Right cardiac atrium (tissue), 5 donors: Measurements from ENCODE around the gene IFNA4. TPM values are rescaled to one million over a fixed set of nuclear protein-coding genes. Genes with fewer than 3 reads are reported as not detected.
"Not testable (repeated sequence)": the region's sequence is repeated elsewhere in the genome, so short reads cannot be mapped to it uniquely, and the experiment has no call there.

Experiments
- ATAC-seq, 2 donors: fragments of 200-7000 bp; cut with Tn5 transposase; one replicate each; pipeline versions ENCODE4 v1.8.0 to v1.9.1; 2020; ENCODE audit warnings: moderate library complexity in 2 of 2, mild to moderate bottlenecking in 1 of 2
- DNase-seq, 3 donors: peaks; one replicate each; pipeline ENCODE4 v3.0.0-alpha.2; 2020
- H3K27ac ChIP-seq: one replicate; pipeline ENCODE4 v1.5.1; 2013; ENCODE audit warnings: mild to moderate bottlenecking, low read length, control low read depth, moderate library complexity
- H3K27me3 ChIP-seq: one replicate; pipeline ENCODE4 v1.6.1; 2013; ENCODE audit not compliant: control insufficient read depth, insufficient read depth
- H3K4me1 ChIP-seq: one replicate; pipeline ENCODE4 v1.6.1; 2013; ENCODE audit warnings: low read length; ENCODE audit not compliant: control insufficient read depth, insufficient read depth
- H3K4me3 ChIP-seq: one replicate; pipeline ENCODE4 v1.5.1; 2013; ENCODE audit warnings: low read length, control low read depth
- H3K9me3 ChIP-seq: one replicate; pipeline ENCODE4 v1.6.1; 2013; ENCODE audit warnings: low read length; ENCODE audit not compliant: control insufficient read depth
- WGBS: extraction: QIAGEN DNeasy Blood & Tissue Kit; methylation state at CpG from one replicate; pipeline ENCODE4 v1.1.7; 2013; 5-methylcytosine and 5-hydroxymethylcytosine counted together
- intact Hi-C, 4 donors: fragments of 100-400 bp; cut with DNase I; formaldehyde crosslinking; loops; one replicate each; pipeline versions ENCODE4 v1.11.0 to v1.14.0; 2022 to 2023
- polyA plus RNA-seq: library from polyadenylated mRNA; stranded (reverse); fragments of 200-250 nt; gene quantifications from one replicate; pipeline ENCODE4 v1.2.3, GENCODE V29; 2013
- total RNA-seq, 4 donors: library from RNA; stranded (reverse); fragmentation: NEBNext Ultra II Directional; extraction: Animal tissue kit (Norgen Biotek cat#: 25700); gene quantifications; one replicate each; pipeline ENCODE4 v1.2.1, GENCODE V29; 2021
- donor health status: healthy with polysubstance abuse.
- donor health status: DM: no; HTN: yes; CAD: no.
- donor health status: DM: no; HTN: no; CAD: no.
- donor health status: DM: no; HTN: yes; CAD: no; lungs with severe emphysema.
- donor health status: DM: yes; HTN: yes; CAD: no.

The IFNA4 gene
- total and polyA plus RNA-seq, 5 donors, result not detected

DNA sequence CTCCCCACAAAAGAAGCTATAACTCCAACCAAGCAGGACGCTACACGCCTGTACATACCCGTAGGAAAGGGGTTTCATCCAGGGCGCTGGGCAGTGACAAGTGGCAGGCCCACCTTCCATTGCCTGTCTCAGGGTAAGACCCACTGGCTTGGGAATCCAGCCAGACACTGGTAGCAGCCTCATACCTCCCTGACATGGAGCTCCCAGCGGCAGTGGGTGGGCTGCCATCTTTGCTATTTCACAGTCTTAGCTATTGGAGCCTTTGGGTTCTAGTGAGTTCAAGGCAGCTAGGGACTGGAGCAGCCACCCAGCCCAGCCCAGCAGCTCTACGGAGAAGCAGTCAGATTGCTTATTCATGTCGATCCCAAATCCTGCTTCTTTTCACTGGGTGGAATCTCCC lies 22.9 kb upstream of the IFNA4 start:
- ATAC-seq, result no peak
- Histone ChIP-seq H3K9me3 (no peaks in the 10 kb centered on the region), H3K4me3 (no peak overlapping the region), H3K27ac (no peak overlapping the region), H3K4me1 (no peaks in the 10 kb centered on the region), H3K27me3 (no peaks in the 10 kb centered on the region)
- 89% methylated on average over 7 of the region's 7 CpGs for WGBS
- intact Hi-C loops, result no loop called here
- DNase-seq, result no peak

DNA sequence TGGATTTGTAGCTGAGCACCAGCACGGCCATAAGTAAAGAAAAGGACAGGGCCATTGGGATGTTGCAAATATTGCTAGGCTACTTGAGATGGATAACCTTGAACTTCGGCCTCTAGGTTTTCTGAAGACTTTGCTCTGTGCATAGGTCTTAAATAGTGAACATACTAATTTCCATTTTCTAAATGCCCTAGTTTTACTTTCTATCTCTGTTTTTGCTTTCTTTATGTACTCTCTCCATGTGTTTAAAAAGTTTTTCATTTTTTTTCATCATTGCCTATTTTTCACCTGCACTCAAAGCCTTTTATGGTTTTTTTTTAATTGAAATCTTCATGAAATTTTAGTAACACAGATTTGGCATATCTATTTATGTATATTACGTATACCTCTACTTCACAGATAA lies 19.7 kb upstream of the IFNA4 start, which contains the start of gene IFNA10:
Gene IFNA10 (minus strand): TSS at position 101 of the 400 bp plus-strand sequence. CDS start 46 bp downstream, at position 55.
- DNase-seq, H3K27ac ChIP-seq, H3K9me3 ChIP-seq, intact Hi-C loops, ATAC-seq, H3K4me1 ChIP-seq, H3K27me3 ChIP-seq, H3K4me3 ChIP-seq: not testable (repeated sequence)
- WGBS, result 81% methylated on average over 3 of the region's 3 CpGs

DNA sequence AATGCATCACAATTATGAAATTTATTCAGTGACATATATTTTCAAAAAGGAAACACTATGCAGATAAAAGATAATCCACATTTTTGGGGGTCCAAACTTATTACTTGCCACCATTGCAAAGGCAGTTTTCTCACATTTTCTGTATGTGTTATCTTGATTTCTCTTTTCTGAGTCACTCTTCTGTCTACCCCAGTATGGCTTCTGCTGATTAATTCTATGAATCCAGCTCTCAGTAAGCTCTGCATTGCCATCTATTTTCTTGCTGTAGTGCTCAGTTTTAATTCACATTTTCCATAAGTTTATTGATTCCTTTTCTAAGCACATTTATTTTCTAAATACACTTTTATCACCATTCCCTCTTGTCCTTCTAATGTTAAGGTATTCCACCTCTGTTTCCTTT lies 17.8 kb upstream of the IFNA4 start:
- H3K4me1 ChIP-seq, result no peaks in the 10 kb centered on the region
- ATAC-seq, result no peak
- no peak overlapping the region for H3K27ac ChIP-seq
- DNase-seq, result no peak
- no peak overlapping the region for H3K4me3 ChIP-seq
- H3K9me3 ChIP-seq, result no peaks in the 10 kb centered on the region
- H3K27me3 ChIP-seq, result no peaks in the 10 kb centered on the region
- intact Hi-C loops, result no loop called here

DNA sequence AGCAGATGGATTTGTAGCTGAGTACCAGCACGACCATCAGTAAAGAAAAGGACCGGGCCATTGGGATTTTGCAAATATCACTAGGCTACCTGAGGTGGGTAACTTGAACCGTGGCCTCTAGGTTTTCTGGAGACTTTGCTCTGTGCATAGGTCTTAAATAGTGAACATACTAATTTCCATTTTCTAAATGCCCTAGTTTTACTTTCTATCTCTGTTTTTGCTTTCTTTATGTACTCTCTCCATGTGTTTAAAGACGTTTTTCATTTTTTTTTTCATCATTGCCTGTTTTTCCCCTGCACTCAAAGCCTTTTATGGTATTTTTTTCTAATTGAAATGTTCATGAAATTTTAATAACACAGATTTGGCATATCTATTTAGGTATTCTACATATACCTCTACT lies 14.7 kb upstream of the IFNA4 start, which contains the start of gene IFNA7:
Gene IFNA7 (minus strand): TSS at position 101 of the 400 bp plus-strand sequence. CDS start 40 bp downstream, at position 61.
- H3K9me3 ChIP-seq, ATAC-seq, H3K27ac ChIP-seq, H3K27me3 ChIP-seq, H3K4me3 ChIP-seq, DNase-seq, intact Hi-C loops, H3K4me1 ChIP-seq: not testable (repeated sequence)
- 67% methylated on average over 4 of the region's 4 CpGs for WGBS

DNA sequence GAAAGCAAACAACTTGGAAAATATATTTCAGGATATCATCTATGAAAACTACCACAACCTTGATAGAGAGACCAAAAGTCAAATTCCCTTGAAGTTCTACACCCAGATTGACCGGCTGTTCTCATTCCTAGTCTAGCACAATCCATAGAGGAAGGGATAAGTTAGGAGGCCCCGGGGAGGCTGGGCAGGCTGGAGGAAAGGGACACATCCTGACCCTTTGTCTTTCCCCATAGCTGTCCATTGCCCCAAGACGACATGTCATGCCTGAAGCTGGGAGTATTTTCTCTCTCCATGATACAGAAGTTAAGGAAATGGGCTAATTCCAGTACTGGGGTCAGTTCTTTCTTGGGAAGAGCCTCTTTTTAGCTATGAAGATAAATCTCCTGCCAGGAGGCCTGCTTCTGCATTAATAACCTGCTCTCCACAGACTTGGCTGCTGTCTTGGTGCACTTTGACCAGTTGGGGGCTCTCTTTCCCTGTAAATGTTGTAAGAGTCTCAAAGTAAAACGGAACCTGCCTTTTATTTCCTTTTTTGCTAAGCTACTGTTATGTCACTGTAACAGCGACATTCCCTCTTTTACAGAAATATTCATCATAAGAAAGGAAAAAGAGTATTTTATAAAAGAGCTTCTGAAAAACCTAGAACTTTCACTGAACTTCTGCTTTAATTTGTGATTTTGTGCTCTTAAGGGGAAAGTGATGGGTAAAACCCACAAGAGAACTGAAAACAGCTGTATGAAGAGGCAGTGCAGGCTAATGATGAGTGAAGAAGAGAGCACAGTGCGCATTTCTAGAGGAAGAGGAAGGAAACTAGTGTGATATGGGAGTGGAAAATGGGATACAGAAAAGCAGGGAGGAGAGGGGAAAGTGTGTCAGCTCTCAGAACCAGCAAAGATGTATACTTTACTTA lies 7.7 kb upstream of the IFNA4 start:
- H3K27ac ChIP-seq, H3K4me3 ChIP-seq, DNase-seq, H3K27me3 ChIP-seq, H3K4me1 ChIP-seq, intact Hi-C loops, H3K9me3 ChIP-seq: not testable (repeated sequence)
- ATAC-seq, result peak; percentile 72 to 73
- 32% methylated on average over 6 of the region's 6 CpGs for WGBS

DNA sequence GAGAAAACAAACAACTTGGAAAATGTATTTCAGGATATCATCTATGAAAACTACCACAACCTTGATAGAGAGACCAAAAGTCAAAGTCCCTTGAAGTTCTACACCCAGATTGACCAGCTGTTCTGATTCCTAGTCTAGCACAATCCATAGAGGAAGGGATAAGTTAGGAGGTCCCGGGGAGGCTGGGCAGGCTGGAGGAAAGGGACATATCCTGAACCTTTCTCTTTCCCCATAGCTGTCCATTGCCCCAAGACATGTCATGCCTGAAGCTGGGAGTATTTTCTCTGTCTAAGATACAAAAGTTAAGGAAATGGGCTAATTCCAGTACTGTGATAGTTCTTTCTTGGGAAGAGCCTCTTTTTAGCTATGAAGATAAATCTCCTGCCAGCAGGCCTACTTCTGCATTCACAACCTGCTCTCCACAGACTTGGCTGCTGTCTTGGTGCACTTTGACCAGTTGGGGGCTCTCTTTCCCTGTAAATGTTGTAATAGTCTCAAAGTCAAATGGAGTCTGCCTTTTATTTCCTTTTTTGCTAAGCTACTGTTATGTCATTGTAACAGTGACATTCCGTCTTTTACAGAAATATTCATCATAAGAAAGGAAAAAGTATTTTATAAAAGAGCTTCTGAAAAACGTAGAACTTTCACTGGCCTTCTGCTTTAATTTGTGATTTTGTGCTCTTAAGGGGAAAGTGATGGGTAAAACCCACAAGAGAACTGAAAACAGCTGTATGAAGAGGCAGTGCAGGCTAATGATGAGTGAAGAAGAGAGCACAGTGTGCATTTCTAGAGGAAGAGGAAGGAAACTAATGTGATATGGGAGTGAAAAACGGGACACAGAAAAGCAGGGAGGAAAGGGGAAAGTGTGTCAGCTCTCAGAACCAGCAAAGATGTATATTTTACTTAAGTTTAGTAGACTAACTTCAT lies 4.3 kb downstream of the IFNA4 start:
- intact Hi-C loops, H3K27me3 ChIP-seq, DNase-seq, H3K9me3 ChIP-seq, H3K27ac ChIP-seq, H3K4me1 ChIP-seq, H3K4me3 ChIP-seq: not testable (repeated sequence)
- 35% methylated on average over 4 of the region's 4 CpGs for WGBS
- peak in 1 of 2 donors; percentile 57 for ATAC-seq

DNA sequence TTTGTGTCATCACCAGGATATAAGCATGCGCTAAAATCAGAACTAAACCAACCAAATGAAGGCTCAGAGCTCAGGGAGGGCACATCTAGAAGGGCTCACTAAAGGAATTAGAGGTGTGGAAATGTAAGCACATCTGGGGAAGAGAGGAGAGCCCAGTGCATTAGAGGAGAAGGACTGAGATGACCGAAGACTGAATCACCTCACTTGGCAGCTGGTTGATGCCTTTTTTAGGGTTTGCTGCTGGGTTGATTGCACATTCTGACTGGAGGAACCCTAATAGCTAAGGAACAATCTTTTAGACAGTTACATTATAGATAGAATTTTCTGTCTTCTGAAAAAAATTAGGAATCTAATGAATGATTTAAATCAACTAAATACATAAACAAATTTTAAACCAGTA lies 12.7 kb downstream of the IFNA4 start:
- no peak overlapping the region for H3K4me3 ChIP-seq
- no peak for ATAC-seq

DNA sequence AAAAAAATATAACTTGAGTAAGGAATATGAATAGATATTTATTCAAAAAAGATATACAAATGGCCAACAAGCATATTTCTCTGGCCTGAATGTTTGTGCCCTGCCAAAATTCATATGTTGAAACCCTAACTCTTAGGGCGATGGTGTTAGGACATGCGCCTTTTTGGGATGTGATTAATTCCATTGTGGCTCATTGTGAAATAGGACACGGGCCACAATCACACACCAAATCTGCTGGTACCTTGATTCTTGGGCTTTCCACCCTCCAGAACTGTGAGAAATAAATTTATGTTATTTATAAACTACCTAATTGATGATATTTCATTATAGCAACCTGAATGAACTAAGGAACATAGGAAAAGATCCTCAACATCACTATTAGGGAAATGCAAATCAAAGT lies 15.2 kb downstream of the IFNA4 start:
- ATAC-seq (no peak), DNase-seq (no peak)
- no peaks in the 10 kb centered on the region for H3K27me3 ChIP-seq
- H3K27ac ChIP-seq, result no peak overlapping the region
- WGBS, result 85% methylated on average over 3 of the region's 3 CpGs
- no peaks in the 10 kb centered on the region for H3K9me3 ChIP-seq
- H3K4me1 ChIP-seq, result no peaks in the 10 kb centered on the region
- no peak overlapping the region for H3K4me3 ChIP-seq
- intact Hi-C loops, result no loop called here

More for the DNA sequence above, 12.7 kb downstream of the IFNA4 start:
- intact Hi-C loops, result no loop called here
- Histone ChIP-seq H3K27me3 (no peaks in the 10 kb centered on the region), H3K9me3 (no peaks in the 10 kb centered on the region), H3K4me1 (no peaks in the 10 kb centered on the region), H3K27ac (no peak overlapping the region)
- 79% methylated on average over 2 of the region's 2 CpGs for whole genome bisulfite sequencing
- no peak for DNase-seq

DNA sequence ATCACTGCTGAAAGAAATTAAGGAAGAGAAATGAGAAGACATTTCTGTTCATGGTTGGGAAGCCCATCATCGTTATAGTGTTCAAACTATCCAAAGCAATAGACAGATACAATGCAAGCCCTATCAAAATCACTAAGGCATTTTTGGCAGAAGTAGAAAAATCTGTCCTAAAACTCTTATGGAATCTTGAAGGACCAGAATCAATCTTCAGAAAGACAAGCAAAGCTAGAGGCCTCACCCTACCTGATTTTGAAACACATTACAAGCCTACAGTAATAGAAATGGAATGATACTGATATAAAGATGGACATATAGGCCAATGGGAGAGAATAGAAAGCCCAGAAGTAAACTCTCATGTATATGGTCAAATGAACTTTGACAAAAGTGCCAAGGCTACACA lies 16.0 kb downstream of the IFNA4 start:
- Histone ChIP-seq H3K4me1 (no peaks in the 10 kb centered on the region), H3K4me3 (no peak overlapping the region), H3K27me3 (no peaks in the 10 kb centered on the region), H3K9me3 (no peaks in the 10 kb centered on the region), H3K27ac (no peak overlapping the region)
- intact Hi-C loops, result no loop called here
- no peak for ATAC-seq
- WGBS, result 79% methylated on average over 1 of the region's 1 CpG
- DNase-seq, result no peak

DNA sequence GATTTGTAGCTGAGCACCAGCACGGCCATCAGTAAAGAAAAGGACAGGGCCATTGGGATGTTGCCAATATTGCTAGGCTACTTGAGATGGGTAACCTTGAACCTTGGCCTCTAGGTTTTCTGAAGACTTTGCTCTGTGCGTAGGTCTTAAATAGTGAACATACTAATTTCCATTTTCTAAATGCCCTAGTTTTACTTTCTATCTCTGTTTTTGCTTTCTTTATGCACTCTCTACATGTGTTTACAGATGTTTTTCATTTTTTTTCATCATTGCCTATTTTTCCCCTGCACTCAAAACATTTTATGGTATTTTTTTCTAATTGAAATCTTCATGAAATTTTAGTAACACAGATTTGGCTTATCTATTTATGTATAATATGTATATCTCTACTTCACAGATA lies 20.8 kb downstream of the IFNA4 start, which contains the start of gene IFNA21:
Gene IFNA21 (minus strand): TSS at position 101 of the 400 bp plus-strand sequence. CDS start 48 bp downstream, at position 53.
- DNase-seq, H3K27ac ChIP-seq, H3K27me3 ChIP-seq, H3K4me1 ChIP-seq, H3K9me3 ChIP-seq, H3K4me3 ChIP-seq, ATAC-seq, intact Hi-C loops: not testable (repeated sequence)
- 83% methylated on average over 2 of the region's 2 CpGs for WGBS

DNA sequence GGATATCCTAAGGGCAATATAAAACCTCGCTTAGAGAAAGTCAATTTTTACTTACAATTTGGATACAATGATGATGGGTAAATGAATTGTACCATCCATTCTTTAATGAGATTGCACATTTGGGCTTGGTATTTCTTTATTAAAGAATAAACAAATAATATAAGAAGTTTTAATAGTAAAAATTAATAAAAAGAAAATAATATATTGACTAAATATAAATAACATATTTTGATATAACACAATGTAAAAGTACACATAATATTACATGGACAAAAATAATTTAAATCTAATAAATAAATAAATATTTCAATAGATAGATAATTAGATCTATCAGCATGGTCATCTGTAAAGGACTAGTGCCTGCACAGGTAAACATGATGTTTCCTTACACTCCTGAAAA lies 21.9 kb downstream of the IFNA4 start:
- Histone ChIP-seq H3K4me1 (no peaks in the 10 kb centered on the region), H3K4me3 (no peak overlapping the region), H3K9me3 (no peaks in the 10 kb centered on the region), H3K27ac (no peak overlapping the region), H3K27me3 (no peaks in the 10 kb centered on the region)
- 90% methylated on average over 1 of the region's 1 CpG for WGBS
- DNase-seq, result no peak
- intact Hi-C loops, result no loop called here
- ATAC-seq, result no peak
